HepG2 (cell line): ENCODE measurements around the gene CNTF. TPM values are rescaled to one million over a fixed set of nuclear protein-coding genes. Genes with fewer than 3 reads are reported as not detected.

Source experiments
- CCAR2 ChIP-seq: fragments of 200-400 bp; formaldehyde crosslinking; optimal IDR thresholded peaks from 2 replicates; pipeline ENCODE3; 2018; ENCODE audit warnings: low read depth, mild to moderate bottlenecking, low read length, moderate library complexity
- CENPBD1 ChIP-seq: sonication (generic); formaldehyde crosslinking; IDR thresholded peaks from 2 replicates; pipeline ENCODE4 v1.8.0; 2022; ENCODE audit warnings: missing genetic modification reagents, low read depth, mild to moderate bottlenecking, borderline replicate concordance
- FOSL2 ChIP-seq: sonication (generic); formaldehyde crosslinking; IDR thresholded peaks from 2 replicates; pipeline ENCODE4 v1.4.0; 2020; ENCODE audit warnings: missing genetic modification reagents
- GATAD1 ChIP-seq: IDR thresholded peaks from 2 replicates; pipeline ENCODE4 v1.6.1; 2016; ENCODE audit warnings: missing genetic modification reagents, missing compliant biosample characterization
- GPN1 ChIP-seq: sonication (generic); formaldehyde crosslinking; IDR thresholded peaks from 2 replicates; pipeline ENCODE4 v1.5.1; 2020; ENCODE audit warnings: missing genetic modification reagents, borderline replicate concordance
- HDAC6 ChIP-seq: fragments of 200-600 bp; sonication (generic); IDR thresholded peaks from 2 replicates; pipeline ENCODE4 v1.7.0; 2017; ENCODE audit warnings: mild to moderate bottlenecking, antibody characterized with exemption, low read length, low read depth
- KLF12 ChIP-seq: sonication (generic); formaldehyde crosslinking; IDR thresholded peaks from 2 replicates; pipeline ENCODE4 v1.4.0; 2020; ENCODE audit warnings: missing genetic modification reagents, borderline replicate concordance
- MTA3 ChIP-seq: sonication (generic); formaldehyde crosslinking; IDR thresholded peaks from 2 replicates; pipeline ENCODE4 v1.4.0; 2020; ENCODE audit warnings: missing genetic modification reagents
- SNAPC4 ChIP-seq: sonication (generic); formaldehyde crosslinking; IDR thresholded peaks from 2 replicates; pipeline ENCODE4 v1.4.0; 2020; ENCODE audit warnings: mild to moderate bottlenecking, missing genetic modification reagents
- SRY ChIP-seq: sonication (generic); formaldehyde crosslinking; IDR thresholded peaks from 2 replicates; pipeline ENCODE4 v1.8.0; 2022; ENCODE audit warnings: mild to moderate bottlenecking, missing genetic modification reagents
- TBP ChIP-seq: sonication (generic); formaldehyde crosslinking; IDR thresholded peaks from 2 replicates; pipeline ENCODE4 v1.5.0; 2020; ENCODE audit warnings: missing genetic modification reagents
- TBX2 ChIP-seq: sonication (generic); formaldehyde crosslinking; IDR thresholded peaks from 2 replicates; pipeline ENCODE4 v1.5.0; 2020; ENCODE audit warnings: missing genetic modification reagents, mild to moderate bottlenecking, borderline replicate concordance
- ZEB1 ChIP-seq: IDR thresholded peaks from 2 replicates; pipeline ENCODE4 v1.6.1; 2012; ENCODE audit warnings: mild to moderate bottlenecking, low read depth, inconsistent platforms; ENCODE audit not compliant: insufficient replicate concordance
- ZFP62 ChIP-seq: sonication (generic); formaldehyde crosslinking; IDR thresholded peaks from 2 replicates; pipeline ENCODE4 v1.4.0; 2020; ENCODE audit warnings: missing genetic modification reagents
- ZFY ChIP-seq: sonication (generic); formaldehyde crosslinking; IDR thresholded peaks from 2 replicates; pipeline ENCODE4 v1.4.0; 2020; ENCODE audit warnings: missing genetic modification reagents
- ZNF160 ChIP-seq: sonication (generic); formaldehyde crosslinking; IDR thresholded peaks from 2 replicates; pipeline ENCODE4 v1.8.0; 2022; ENCODE audit warnings: mild to moderate bottlenecking, inconsistent platforms, missing genetic modification reagents
- ZNF282 ChIP-seq: fragments of 450-650 bp; IDR thresholded peaks from 2 replicates; pipeline ENCODE4 v1.6.1; 2018; ENCODE audit not compliant: partially characterized antibody
- ZNF598 ChIP-seq: sonication (generic); formaldehyde crosslinking; IDR thresholded peaks from 2 replicates; pipeline ENCODE4 v1.5.1; 2020; ENCODE audit warnings: mild to moderate bottlenecking, missing genetic modification reagents, borderline replicate concordance
- ZNF761 ChIP-seq: sonication (generic); formaldehyde crosslinking; conservative IDR thresholded peaks from 2 replicates; pipeline ENCODE4 v1.4.0; 2020; ENCODE audit warnings: mild to moderate bottlenecking, missing genetic modification reagents
- ZNF777 ChIP-seq: sonication (generic); formaldehyde crosslinking; IDR thresholded peaks from 2 replicates; pipeline ENCODE4 v1.4.0; 2020; ENCODE audit warnings: missing genetic modification reagents
- ZNF792 ChIP-seq: IDR thresholded peaks from 2 replicates; pipeline ENCODE4 v1.6.1; 2016
- polyA plus RNA-seq, 8 experiments: library from polyadenylated mRNA; depleted of rRNA in 3 of 8; stranded (reverse) in 7 of 8; unstranded in 1 of 8; fragments of >200 nt; fragmentation: Illumina TruSeq in 4 of 8; extraction: Trizol in 4 of 8; gene quantifications; 2 replicates each; pipeline versions ENCODE4 v1.2.1 to v1.2.3, GENCODE V29; 2011 to 2016; ENCODE audit warnings: low read depth in 4 of 8, missing spikeins in 1 of 8, mixed read lengths in 1 of 8; ENCODE audit not compliant: insufficient read depth in 1 of 8
- total RNA-seq, 5 experiments: library from RNA; depleted of rRNA; stranded (reverse); fragments of >200 nt; fragmentation: Illumina TruSeq; extraction: Trizol; gene quantifications; 2 replicates each; pipeline ENCODE4 v1.2.3, GENCODE V29; 2016; ENCODE audit warnings: low read depth in 1 of 5
- TF ChIP-seq, protein P1 (sequence below): sonication (generic); formaldehyde crosslinking; IDR thresholded peaks from 2 replicates; pipeline ENCODE4 v1.4.0; 2020; ENCODE audit warnings: missing genetic modification reagents
- TF ChIP-seq, protein P2 (sequence below): sonication (generic); formaldehyde crosslinking; IDR thresholded peaks from 2 replicates; pipeline ENCODE4 v1.4.0; 2020; ENCODE audit warnings: mild to moderate bottlenecking, missing genetic modification reagents

Gene CNTF
- total and polyA plus RNA-seq, 2 of the 13 experiments (the other 11 are each of a cell fraction or from before 2014, with no cell fraction given), result 0.51 to 2.3 TPM

GRCh38 chr11:58578136-58578634 lies 44.3 kb upstream of the CNTF start (continued):
- TF ChIP-seq KLF12 (CRISPR knock-in tag), result no peak
- no peak; the same call in 1 of the 2 replicates for TF ChIP-seq GATAD1 (CRISPR knock-in tag)
- no peak for TF ChIP-seq CCAR2
- TF ChIP-seq SNAPC4 (CRISPR knock-in tag), result 0 out of 2 replicates have a peak, but pooled peaks have one; percentile 49
- no peak for TF ChIP-seq ZNF761
- TF ChIP-seq, protein P1, sequence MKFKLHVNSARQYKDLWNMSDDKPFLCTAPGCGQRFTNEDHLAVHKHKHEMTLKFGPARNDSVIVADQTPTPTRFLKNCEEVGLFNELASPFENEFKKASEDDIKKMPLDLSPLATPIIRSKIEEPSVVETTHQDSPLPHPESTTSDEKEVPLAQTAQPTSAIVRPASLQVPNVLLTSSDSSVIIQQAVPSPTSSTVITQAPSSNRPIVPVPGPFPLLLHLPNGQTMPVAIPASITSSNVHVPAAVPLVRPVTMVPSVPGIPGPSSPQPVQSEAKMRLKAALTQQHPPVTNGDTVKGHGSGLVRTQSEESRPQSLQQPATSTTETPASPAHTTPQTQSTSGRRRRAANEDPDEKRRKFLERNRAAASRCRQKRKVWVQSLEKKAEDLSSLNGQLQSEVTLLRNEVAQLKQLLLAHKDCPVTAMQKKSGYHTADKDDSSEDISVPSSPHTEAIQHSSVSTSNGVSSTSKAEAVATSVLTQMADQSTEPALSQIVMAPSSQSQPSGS (CRISPR knock-in tag), result no peak
- TF ChIP-seq ZNF777 (CRISPR knock-in tag), result no peak
- TF ChIP-seq ZFP62 (CRISPR knock-in tag), result 0 out of 2 replicates have a peak, but pooled peaks have one; percentile 20
- TF ChIP-seq ZFY (CRISPR knock-in tag), result peak; percentile 68
- no peak for TF ChIP-seq ZNF282
- no peak for TF ChIP-seq HDAC6
- TF ChIP-seq GPN1, result no peak
- TF ChIP-seq TBP (CRISPR knock-in tag), result no peak
- TF ChIP-seq, protein P2, sequence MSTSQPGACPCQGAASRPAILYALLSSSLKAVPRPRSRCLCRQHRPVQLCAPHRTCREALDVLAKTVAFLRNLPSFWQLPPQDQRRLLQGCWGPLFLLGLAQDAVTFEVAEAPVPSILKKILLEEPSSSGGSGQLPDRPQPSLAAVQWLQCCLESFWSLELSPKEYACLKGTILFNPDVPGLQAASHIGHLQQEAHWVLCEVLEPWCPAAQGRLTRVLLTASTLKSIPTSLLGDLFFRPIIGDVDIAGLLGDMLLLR, result no peak
- no peak for TF ChIP-seq SRY (CRISPR knock-in tag)
- peak; percentile 32; the same call in 1 of the 2 replicates for TF ChIP-seq FOSL2 (CRISPR knock-in tag)
- no peak for TF ChIP-seq CENPBD1
- TF ChIP-seq ZNF160 (CRISPR knock-in tag), result no peak
- no peak for TF ChIP-seq TBX2
- no peak for TF ChIP-seq MTA3 (CRISPR knock-in tag)
- TF ChIP-seq ZNF792 (CRISPR knock-in tag), result no peak
- TF ChIP-seq ZEB1, result no peak
- TF ChIP-seq ZNF598 (CRISPR knock-in tag), result no peak
